Smooth muscle cell (in vitro differentiated cells): Measurements from ENCODE around the gene ARID5B. TPM values are rescaled to one million over a fixed set of nuclear protein-coding genes. Genes with fewer than 3 reads are reported as not detected.
A peak's percentile ranks its signal among the peaks of the same experiment; 100 is the strongest.

ENCODE experiments used
- DNase-seq: peaks from one replicate; lab custom pipeline; 2025; ENCODE audit not compliant: unreplicated experiment; lab: John Stamatoyannopoulos, UW
- H2AFZ ChIP-seq: fragments of 200-600 bp; sonication (generic); 2 replicates; pipeline ENCODE4 v1.6.0; 2016; ENCODE audit warnings: antibody characterized with exemption, low read depth, mild to moderate bottlenecking
- H3F3A ChIP-seq: fragments of 200-600 bp; sonication (generic); 2 replicates; pipeline ENCODE4 v1.6.0; 2017; ENCODE audit warnings: antibody characterized with exemption, low read depth
- H3K27ac ChIP-seq: fragments of 200-600 bp; sonication (generic); 2 replicates; pipeline ENCODE4 v1.5.1; 2016; ENCODE audit warnings: low read depth, mild to moderate bottlenecking
- H3K27me3 ChIP-seq: fragments of 200-600 bp; sonication (generic); 2 replicates; pipeline ENCODE4 v1.6.1; 2016; ENCODE audit warnings: low read depth, mild to moderate bottlenecking
- H3K36me3 ChIP-seq: fragments of 200-600 bp; sonication (generic); 2 replicates; pipeline ENCODE4 v1.5.1; 2016; ENCODE audit warnings: low read depth
- H3K4me1 ChIP-seq: fragments of 200-600 bp; sonication (generic); 2 replicates; pipeline ENCODE4 v1.5.1; 2016; ENCODE audit warnings: low read depth
- H3K4me2 ChIP-seq: fragments of 200-600 bp; sonication (generic); 2 replicates; pipeline ENCODE4 v1.6.0; 2016; ENCODE audit warnings: mild to moderate bottlenecking
- H3K4me3 ChIP-seq: fragments of 200-600 bp; sonication (generic); 2 replicates; pipeline ENCODE4 v1.5.1; 2016; ENCODE audit warnings: mild to moderate bottlenecking
- H3K79me2 ChIP-seq: fragments of 200-600 bp; sonication (generic); 2 replicates; pipeline ENCODE4 v1.6.0; 2016; ENCODE audit warnings: low read depth, mild to moderate bottlenecking
- H3K9ac ChIP-seq: fragments of 200-600 bp; sonication (generic); 2 replicates; pipeline ENCODE4 v1.6.0; 2016; ENCODE audit warnings: low read depth
- H3K9me3 ChIP-seq: fragments of 200-600 bp; sonication (generic); replicated peaks from 2 replicates; pipeline ENCODE4 v1.5.1; 2016; ENCODE audit warnings: low read depth
- H4K20me1 ChIP-seq: fragments of 200-600 bp; sonication (generic); 2 replicates; pipeline ENCODE4 v1.6.0; 2016; ENCODE audit warnings: low read depth
- CTCF ChIP-seq: fragments of 200-600 bp; sonication (generic); IDR thresholded peaks from 2 replicates; pipeline ENCODE4 v1.5.1; 2017; ENCODE audit warnings: borderline replicate concordance, mild to moderate bottlenecking, antibody characterized with exemption; ENCODE audit not compliant: insufficient read depth, poor library complexity, severe bottlenecking
- WGBS: methylation state at CpG from one replicate; pipeline ENCODE4 v1.1.7; 2016; ENCODE audit warnings: low lambda C conversion rate; 5-methylcytosine and 5-hydroxymethylcytosine counted together
- polyA plus RNA-seq: library from polyadenylated mRNA; unstranded; fragments of >200 nt; fragmentation: Nextera tagmentation; extraction: Ambion mirVana; gene quantifications from 2 replicates; pipeline ENCODE4 v1.2.1, GENCODE V29; 2016
- total RNA-seq: library from RNA; depleted of rRNA; stranded (reverse); fragments of >200 nt; gene quantifications from 2 replicates; pipeline ENCODE4 v1.2.3, GENCODE V29; 2014

Gene ARID5B
- total and polyA plus RNA-seq, 2 experiments from 2014 or later, result 49.0 to 67.6 TPM

GRCh38 chr10:62004042-62004441 lies 102.5 kb downstream of the ARID5B start:
- H3K4me3 ChIP-seq, result no peak overlapping the region
- no peak for TF ChIP-seq CTCF
- no peaks in the 10 kb centered on the region for H3K36me3 ChIP-seq
- no peaks in the 10 kb centered on the region for H3K27me3 ChIP-seq
- H3K79me2 ChIP-seq, result peaks cover 44% of the 10 kb centered on the region
- H3K9ac ChIP-seq, result no peak overlapping the region
- H4K20me1 ChIP-seq, result peaks cover 59% of the 10 kb centered on the region
- H2AFZ ChIP-seq, result no peak overlapping the region
- no peak overlapping the region for H3K27ac ChIP-seq
- WGBS, result 94% methylated on average over 3 of the region's 3 CpGs
- H3K4me1 ChIP-seq, result no peaks in the 10 kb centered on the region
- no peak overlapping the region for H3K4me2 ChIP-seq
- H3F3A ChIP-seq, result no peaks in the 10 kb centered on the region
- no peaks in the 10 kb centered on the region for H3K9me3 ChIP-seq
- no peak for DNase-seq

- Histone ChIP-seq H3K27ac (peak overlapping the region; percentile 22), H3K79me2 (peaks cover 49% of the 10 kb centered on the region)
- WGBS, result 84% methylated on average over 2 of the region's 2 CpGs
Measured at GRCh38 chr10:62005281-62005680, 103.8 kb downstream of the ARID5B start.

GRCh38 chr10:62005687-62006086 lies 104.2 kb downstream of the ARID5B start:
- WGBS, result 74% methylated on average over 3 of the region's 3 CpGs
- DNase-seq, result no peak
- Histone ChIP-seq H3K4me2 (peak overlapping the region; percentile 3), H3K27ac (peak overlapping the region; percentile 22), H3K9me3 (no peaks in the 10 kb centered on the region), H3K79me2 (peaks cover 53% of the 10 kb centered on the region), H3K36me3 (no peaks in the 10 kb centered on the region), H4K20me1 (peaks cover 59% of the 10 kb centered on the region), H3K9ac (no peak overlapping the region), H3K4me1 (no peaks in the 10 kb centered on the region), H3K4me3 (no peak overlapping the region), H3F3A (no peaks in the 10 kb centered on the region), H2AFZ (no peak overlapping the region), H3K27me3 (no peaks in the 10 kb centered on the region)
- TF ChIP-seq CTCF, result no peak

More at GRCh38 chr10:62005281-62005680, 103.8 kb downstream of the ARID5B start:
- Histone ChIP-seq H3K4me3 (no peak overlapping the region), H2AFZ (no peak overlapping the region), H3K36me3 (no peaks in the 10 kb centered on the region), H3K9me3 (no peaks in the 10 kb centered on the region), H4K20me1 (peaks cover 59% of the 10 kb centered on the region), H3F3A (no peaks in the 10 kb centered on the region), H3K27me3 (no peaks in the 10 kb centered on the region), H3K9ac (no peak overlapping the region), H3K4me1 (no peaks in the 10 kb centered on the region), H3K4me2 (peak overlapping the region; percentile 3)
- TF ChIP-seq CTCF, result no peak
- DNase-seq, result no peak

GRCh38 chr10:62007145-62007544 lies 105.6 kb downstream of the ARID5B start:
- Histone ChIP-seq H3K27me3 (no peaks in the 10 kb centered on the region), H2AFZ (no peak overlapping the region), H3K4me2 (no peak overlapping the region), H3K4me1 (no peaks in the 10 kb centered on the region), H3K9me3 (no peaks in the 10 kb centered on the region), H3K4me3 (no peak overlapping the region), H4K20me1 (peaks cover 50% of the 10 kb centered on the region), H3K9ac (no peak overlapping the region), H3K27ac (no peak overlapping the region), H3F3A (peaks cover under 1% of the 10 kb centered on the region), H3K36me3 (no peaks in the 10 kb centered on the region), H3K79me2 (peaks cover 44% of the 10 kb centered on the region)
- no peak for TF ChIP-seq CTCF
- WGBS, result 94% methylated on average over 2 of the region's 2 CpGs
- no peak for DNase-seq
